OCI-LY3 (cell line): ENCODE results near the gene TIMM44.

Experiments
- CTCF ChIP-seq: fragments of 200-600, 300-600 bp; sonication (generic); IDR thresholded peaks from 2 replicates; pipeline ENCODE4 v1.5.1; 2014; ENCODE audit warnings: antibody characterized with exemption, low read length, low read depth
- EZH2phosphoT487 ChIP-seq: fragments of 200-600 bp; shearing (Covaris generic); IDR thresholded peaks from 2 replicates; pipeline ENCODE4 v1.6.1; 2018; ENCODE audit warnings: antibody characterized with exemption, mixed run types, low read depth

GRCh38 chr19:7953060-7953459 is 9.6 kb upstream of the TIMM44 start:
- TF ChIP-seq CTCF (no peak), EZH2phosphoT487 (no peak)
